Measurements from ENCODE around the gene CTNNBL1. TPM values are rescaled to one million over a fixed set of nuclear protein-coding genes. Genes with fewer than 3 reads are reported as not detected.

CTNNBL1 gene
- total RNA-seq, 1 experiment from 2014 or later = 71.2 TPM

DNA sequence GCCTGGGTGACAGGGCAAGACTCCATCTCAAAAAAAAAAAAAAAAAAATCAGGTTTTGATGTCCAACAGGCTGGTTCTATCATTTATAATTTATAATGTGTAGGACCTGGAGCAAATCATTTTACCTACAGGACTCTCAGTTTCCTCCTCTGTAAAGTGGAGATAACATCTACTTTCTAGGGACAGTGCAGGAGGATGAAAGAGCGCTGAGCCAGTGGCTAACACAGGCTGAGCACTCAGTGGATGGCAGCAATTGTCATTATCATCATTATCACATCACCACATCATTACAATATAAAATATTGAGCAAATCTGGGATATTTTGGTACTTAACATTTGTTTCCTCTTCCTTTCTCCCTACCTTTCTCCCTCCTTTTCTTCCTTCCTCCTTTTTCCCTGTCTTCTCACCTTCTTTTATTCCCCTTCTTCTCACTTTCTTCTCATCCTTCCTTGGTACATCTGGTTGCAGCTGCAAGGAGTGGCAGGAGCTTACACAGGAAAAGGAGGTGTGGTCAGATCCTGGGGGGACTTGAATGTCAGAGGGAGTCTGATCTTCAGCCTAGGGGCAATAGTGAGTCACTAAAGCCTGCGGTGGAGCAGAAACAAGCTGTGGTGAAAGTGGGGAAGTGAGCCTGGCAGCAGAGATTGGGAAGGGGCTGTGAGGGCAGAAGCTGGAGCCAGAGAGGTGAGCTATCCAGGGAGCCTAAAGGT lies 24.6 kb upstream of the CTNNBL1 start:
- POLR2A ChIA-PET = no interaction called here

DNA sequence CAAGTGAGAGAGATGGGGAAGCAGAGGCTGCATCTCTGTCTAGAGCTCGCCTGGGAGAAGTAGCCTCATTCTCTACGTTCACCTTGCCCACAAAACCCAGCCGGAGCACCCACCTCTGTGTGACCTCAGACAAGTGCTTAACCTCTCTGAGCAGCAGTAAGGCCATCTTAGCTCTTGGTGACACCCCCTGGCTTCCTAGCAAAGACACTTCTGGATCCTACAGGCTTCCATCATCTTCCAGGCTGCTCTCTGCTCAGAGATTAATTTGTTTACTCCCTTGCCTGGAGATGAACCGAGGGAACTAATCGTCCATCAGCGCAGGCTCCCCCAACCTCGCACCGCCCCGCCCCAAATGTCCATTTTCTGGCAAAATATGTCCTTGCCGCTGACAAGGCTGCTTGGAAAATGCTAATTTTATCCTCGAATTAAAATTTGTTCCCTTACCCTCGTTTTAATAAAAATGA lies 24.0 kb upstream of the CTNNBL1 start:
- POLR2A ChIA-PET = no interaction called here
- intact Hi-C loops (cut with micrococcal nuclease; ENCODE audit: unreplicated experiment) = no loop called here
- in situ Hi-C loops (cut with HindIII; ENCODE audit: low pct_unique_long_range_greater_than_20kb, low sequenced_read_pairs) = no loop called here
- Histone ChIP-seq H3K36me3 (ENCODE audit: control insufficient read depth, insufficient read depth, low read length) (no peaks in the 10 kb centered on the region), H3K4me1 (ENCODE audit: control insufficient read depth, insufficient read depth, low read length) (no peaks in the 10 kb centered on the region; the same call in 1 of the 2 replicates), H3K9me3 (ENCODE audit: control insufficient read depth, insufficient read depth, low read depth, low read length) (no peaks in the 10 kb centered on the region), H3K4me3 (ENCODE audit: low read depth in 2 of 2, low read length in 2 of 2) (no peak overlapping the region; a peak in 1 of 4 replicates), H3K27me3 (ENCODE audit: control insufficient read depth, insufficient read depth, low read length) (peaks cover 2% of the 10 kb centered on the region), H3K27ac (ENCODE audit: low read length) (no peak overlapping the region)
- no TSS peak for BruUV-seq (replicated peaks)
- ATAC-seq (peak; percentile 26; the same call in 1 of the 2 replicates), DNase-seq (ENCODE audit: low read depth, low spot score) (no peak)
- CTCF ChIA-PET = no interaction called here
- TF ChIP-seq, protein P1, sequence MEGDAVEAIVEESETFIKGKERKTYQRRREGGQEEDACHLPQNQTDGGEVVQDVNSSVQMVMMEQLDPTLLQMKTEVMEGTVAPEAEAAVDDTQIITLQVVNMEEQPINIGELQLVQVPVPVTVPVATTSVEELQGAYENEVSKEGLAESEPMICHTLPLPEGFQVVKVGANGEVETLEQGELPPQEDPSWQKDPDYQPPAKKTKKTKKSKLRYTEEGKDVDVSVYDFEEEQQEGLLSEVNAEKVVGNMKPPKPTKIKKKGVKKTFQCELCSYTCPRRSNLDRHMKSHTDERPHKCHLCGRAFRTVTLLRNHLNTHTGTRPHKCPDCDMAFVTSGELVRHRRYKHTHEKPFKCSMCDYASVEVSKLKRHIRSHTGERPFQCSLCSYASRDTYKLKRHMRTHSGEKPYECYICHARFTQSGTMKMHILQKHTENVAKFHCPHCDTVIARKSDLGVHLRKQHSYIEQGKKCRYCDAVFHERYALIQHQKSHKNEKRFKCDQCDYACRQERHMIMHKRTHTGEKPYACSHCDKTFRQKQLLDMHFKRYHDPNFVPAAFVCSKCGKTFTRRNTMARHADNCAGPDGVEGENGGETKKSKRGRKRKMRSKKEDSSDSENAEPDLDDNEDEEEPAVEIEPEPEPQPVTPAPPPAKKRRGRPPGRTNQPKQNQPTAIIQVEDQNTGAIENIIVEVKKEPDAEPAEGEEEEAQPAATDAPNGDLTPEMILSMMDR (IDR thresholded peaks at IDR 0.05) = no peak
- no peak for TF ChIP-seq SIN3A (IDR thresholded peaks at IDR 0.05; ENCODE audit: borderline replicate concordance, insufficient read depth, low read depth, low read length)
- TF ChIP-seq, protein P2, sequence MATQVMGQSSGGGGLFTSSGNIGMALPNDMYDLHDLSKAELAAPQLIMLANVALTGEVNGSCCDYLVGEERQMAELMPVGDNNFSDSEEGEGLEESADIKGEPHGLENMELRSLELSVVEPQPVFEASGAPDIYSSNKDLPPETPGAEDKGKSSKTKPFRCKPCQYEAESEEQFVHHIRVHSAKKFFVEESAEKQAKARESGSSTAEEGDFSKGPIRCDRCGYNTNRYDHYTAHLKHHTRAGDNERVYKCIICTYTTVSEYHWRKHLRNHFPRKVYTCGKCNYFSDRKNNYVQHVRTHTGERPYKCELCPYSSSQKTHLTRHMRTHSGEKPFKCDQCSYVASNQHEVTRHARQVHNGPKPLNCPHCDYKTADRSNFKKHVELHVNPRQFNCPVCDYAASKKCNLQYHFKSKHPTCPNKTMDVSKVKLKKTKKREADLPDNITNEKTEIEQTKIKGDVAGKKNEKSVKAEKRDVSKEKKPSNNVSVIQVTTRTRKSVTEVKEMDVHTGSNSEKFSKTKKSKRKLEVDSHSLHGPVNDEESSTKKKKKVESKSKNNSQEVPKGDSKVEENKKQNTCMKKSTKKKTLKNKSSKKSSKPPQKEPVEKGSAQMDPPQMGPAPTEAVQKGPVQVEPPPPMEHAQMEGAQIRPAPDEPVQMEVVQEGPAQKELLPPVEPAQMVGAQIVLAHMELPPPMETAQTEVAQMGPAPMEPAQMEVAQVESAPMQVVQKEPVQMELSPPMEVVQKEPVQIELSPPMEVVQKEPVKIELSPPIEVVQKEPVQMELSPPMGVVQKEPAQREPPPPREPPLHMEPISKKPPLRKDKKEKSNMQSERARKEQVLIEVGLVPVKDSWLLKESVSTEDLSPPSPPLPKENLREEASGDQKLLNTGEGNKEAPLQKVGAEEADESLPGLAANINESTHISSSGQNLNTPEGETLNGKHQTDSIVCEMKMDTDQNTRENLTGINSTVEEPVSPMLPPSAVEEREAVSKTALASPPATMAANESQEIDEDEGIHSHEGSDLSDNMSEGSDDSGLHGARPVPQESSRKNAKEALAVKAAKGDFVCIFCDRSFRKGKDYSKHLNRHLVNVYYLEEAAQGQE (IDR thresholded peaks at IDR 0.05; ENCODE audit: insufficient read depth in 1 of 2, low read depth in 2 of 2, low read length in 1 of 2) = no peak
- no peak for TF ChIP-seq TCF7L2 (IDR thresholded peaks at IDR 0.05; ENCODE audit: low read depth, low read length)

More for the DNA sequence above, 24.6 kb upstream of the CTNNBL1 start:
- CTCF ChIA-PET = no interaction called here
- intact Hi-C loops (cut with micrococcal nuclease; ENCODE audit: unreplicated experiment) (no loop called here), in situ Hi-C loops (cut with HindIII; ENCODE audit: low pct_unique_long_range_greater_than_20kb, low sequenced_read_pairs) (no loop called here)
- Histone ChIP-seq H3K27ac (ENCODE audit: low read length) (no peak overlapping the region), H3K4me3 (ENCODE audit: low read depth in 2 of 2, low read length in 2 of 2) (no peak overlapping the region), H3K9me3 (ENCODE audit: control insufficient read depth, insufficient read depth, low read depth, low read length) (no peaks in the 10 kb centered on the region), H3K4me1 (ENCODE audit: control insufficient read depth, insufficient read depth, low read length) (no peaks in the 10 kb centered on the region; the same call in 1 of the 2 replicates), H3K27me3 (ENCODE audit: control insufficient read depth, insufficient read depth, low read length) (peaks cover 2% of the 10 kb centered on the region), H3K36me3 (ENCODE audit: control insufficient read depth, insufficient read depth, low read length) (no peaks in the 10 kb centered on the region)
- no peak for ATAC-seq
- no peak for DNase-seq (ENCODE audit: low read depth, low spot score)
- no TSS peak for BruUV-seq (replicated peaks)
- TF ChIP-seq SIN3A (IDR thresholded peaks at IDR 0.05; ENCODE audit: borderline replicate concordance, insufficient read depth, low read depth, low read length) = no peak
- TF ChIP-seq POLR2AphosphoS5 (IDR thresholded peaks at IDR 0.05; ENCODE audit: low read depth, low read length) = no peak
- no peak for TF ChIP-seq TCF7L2 (IDR thresholded peaks at IDR 0.05; ENCODE audit: low read depth, low read length)
- TF ChIP-seq, protein P2 (IDR thresholded peaks at IDR 0.05; ENCODE audit: insufficient read depth in 1 of 2, low read depth in 2 of 2, low read length in 1 of 2) = no peak
- TF ChIP-seq, protein P1 (IDR thresholded peaks at IDR 0.05) = no peak

All from Panc1 (cell line).